Breast epithelium (tissue), 3 donors: ENCODE data around the gene PIM3.

ENCODE experiments used
- POLR2A ChIP-seq: fragments of 450-650 bp; IDR thresholded peaks from one replicate; pipeline ENCODE4 v1.6.1; 2016; ENCODE audit warnings: antibody characterized with exemption, mild to moderate bottlenecking, moderate library complexity
- POLR2AphosphoS5 ChIP-seq, 3 donors: sonication (generic); formaldehyde crosslinking; IDR thresholded peaks; one replicate each; pipeline ENCODE4 v1.6.1; 2017; ENCODE audit warnings: antibody characterized with exemption in 3 of 3

GRCh38 chr22:49929994-49930575 is 30.5 kb upstream of the PIM3 start:
- no peak for TF ChIP-seq POLR2AphosphoS5 (IDR thresholded peaks at IDR 0.05)
- no peak for TF ChIP-seq POLR2A
